Mucosa of rectum (tissue), 2 donors: ENCODE measurements around the gene LPGAT1.

Source experiments
- H3K27ac ChIP-seq, 2 donors: one replicate each; pipeline ENCODE4 v1.7.0; 2013; ENCODE audit warnings: inconsistent platforms in 2 of 2, low read depth in 2 of 2, low read length in 2 of 2
- H3K27me3 ChIP-seq, 2 donors: one replicate each; pipeline ENCODE4 v1.7.0; 2013; ENCODE audit warnings: low read length in 2 of 2; ENCODE audit not compliant: control insufficient read depth in 2 of 2, insufficient read depth in 2 of 2
- H3K36me3 ChIP-seq, 2 donors: one replicate each; pipeline ENCODE4 v1.7.0; 2013; ENCODE audit warnings: low read length in 2 of 2; ENCODE audit not compliant: control insufficient read depth in 2 of 2, insufficient read depth in 2 of 2
- H3K4me1 ChIP-seq, 2 donors: one replicate each; pipeline ENCODE4 v1.7.0; 2013; ENCODE audit warnings: low read length in 2 of 2, mild to moderate bottlenecking in 1 of 2; ENCODE audit not compliant: control insufficient read depth in 2 of 2, insufficient read depth in 2 of 2
- H3K4me3 ChIP-seq, 2 donors: one replicate each; pipeline ENCODE4 v1.7.0; 2013; ENCODE audit warnings: low read length in 2 of 2
- H3K9ac ChIP-seq, 2 donors: one replicate each; pipeline ENCODE4 v1.7.0; 2013; ENCODE audit warnings: low read length in 2 of 2, low read depth in 1 of 2, mild to moderate bottlenecking in 1 of 2
- H3K9me3 ChIP-seq, 2 donors: one replicate each; pipeline ENCODE4 v1.7.0; 2013; ENCODE audit warnings: low read length in 2 of 2; ENCODE audit not compliant: control insufficient read depth in 2 of 2
- donor health status: healthy.
- donor health status: Normal muscosa, but diverticular disease.

Gene LPGAT1

GRCh38 chr1:211750599-211750998 lies 80.0 kb downstream of the LPGAT1 start:
- no peak overlapping the region for H3K9ac ChIP-seq
- H3K9me3 ChIP-seq, result no peaks in the 10 kb centered on the region
- H3K4me3 ChIP-seq, result no peak overlapping the region
- H3K27me3 ChIP-seq, result no peaks in the 10 kb centered on the region
- no peaks in the 10 kb centered on the region for H3K4me1 ChIP-seq
- peaks cover 6 to 10% of the 10 kb centered on the region in 2 donors for H3K36me3 ChIP-seq
- H3K27ac ChIP-seq, result no peak overlapping the region

DNA sequence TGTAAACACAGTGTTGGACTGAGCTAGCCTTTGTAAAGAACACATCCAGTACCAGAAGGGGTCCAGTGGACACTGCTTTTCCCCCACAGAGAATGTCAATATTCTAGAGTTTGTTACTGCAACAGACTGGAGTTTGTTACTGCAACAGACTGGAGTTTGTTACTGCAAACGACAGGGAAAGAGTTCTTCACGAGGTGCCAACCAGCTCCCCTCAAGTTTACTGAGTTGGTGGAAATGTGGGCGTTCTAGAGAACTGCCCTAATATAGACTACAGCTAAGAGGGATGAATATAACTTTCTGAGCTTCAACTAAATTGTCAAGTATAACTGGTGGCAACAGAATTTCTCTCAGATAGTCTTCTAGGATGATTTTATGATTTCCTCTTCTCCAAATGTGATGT lies 81.3 kb downstream of the LPGAT1 start:
- Histone ChIP-seq H3K4me3 (no peak overlapping the region), H3K9ac (no peak overlapping the region), H3K36me3 (peaks cover 6 to 10% of the 10 kb centered on the region in 2 donors), H3K4me1 (no peaks in the 10 kb centered on the region), H3K27me3 (no peaks in the 10 kb centered on the region), H3K9me3 (no peaks in the 10 kb centered on the region), H3K27ac (no peak overlapping the region)

- H3K27ac ChIP-seq, result no peak overlapping the region
- H3K4me1 ChIP-seq, result no peaks in the 10 kb centered on the region
- no peak overlapping the region for H3K4me3 ChIP-seq
- no peaks in the 10 kb centered on the region for H3K27me3 ChIP-seq
- no peak overlapping the region for H3K9ac ChIP-seq
- peaks cover 6 to 10% of the 10 kb centered on the region in 2 donors for H3K36me3 ChIP-seq
- no peaks in the 10 kb centered on the region for H3K9me3 ChIP-seq
Observed at GRCh38 chr1:211748810-211749209, 81.8 kb downstream of the LPGAT1 start.

GRCh38 chr1:211742889-211743529 lies 87.6 kb downstream of the LPGAT1 start:
- no peak overlapping the region for H3K4me3 ChIP-seq
- no peaks in the 10 kb centered on the region for H3K4me1 ChIP-seq
- no peaks in the 10 kb centered on the region for H3K9me3 ChIP-seq
- no peaks in the 10 kb centered on the region for H3K36me3 ChIP-seq
- no peaks in the 10 kb centered on the region for H3K27me3 ChIP-seq
- H3K9ac ChIP-seq, result no peak overlapping the region
- no peak overlapping the region for H3K27ac ChIP-seq

GRCh38 chr1:211742272-211742671 lies 88.3 kb downstream of the LPGAT1 start:
- Histone ChIP-seq H3K4me1 (no peaks in the 10 kb centered on the region), H3K27ac (no peak overlapping the region), H3K27me3 (no peaks in the 10 kb centered on the region), H3K4me3 (no peak overlapping the region), H3K36me3 (no peaks in the 10 kb centered on the region), H3K9ac (no peak overlapping the region), H3K9me3 (no peaks in the 10 kb centered on the region)

GRCh38 chr1:211741788-211742187 lies 88.8 kb downstream of the LPGAT1 start:
- no peak overlapping the region for H3K9ac ChIP-seq
- H3K4me3 ChIP-seq, result no peak overlapping the region
- no peaks in the 10 kb centered on the region for H3K27me3 ChIP-seq
- H3K4me1 ChIP-seq, result no peaks in the 10 kb centered on the region
- no peak overlapping the region for H3K27ac ChIP-seq
- H3K9me3 ChIP-seq, result no peaks in the 10 kb centered on the region
- H3K36me3 ChIP-seq, result no peaks in the 10 kb centered on the region

GRCh38 chr1:211741116-211741515 lies 89.4 kb downstream of the LPGAT1 start:
- Histone ChIP-seq H3K27ac (no peak overlapping the region), H3K27me3 (no peaks in the 10 kb centered on the region), H3K4me3 (no peak overlapping the region), H3K36me3 (no peaks in the 10 kb centered on the region), H3K9me3 (no peaks in the 10 kb centered on the region), H3K9ac (no peak overlapping the region), H3K4me1 (no peaks in the 10 kb centered on the region)

DNA sequence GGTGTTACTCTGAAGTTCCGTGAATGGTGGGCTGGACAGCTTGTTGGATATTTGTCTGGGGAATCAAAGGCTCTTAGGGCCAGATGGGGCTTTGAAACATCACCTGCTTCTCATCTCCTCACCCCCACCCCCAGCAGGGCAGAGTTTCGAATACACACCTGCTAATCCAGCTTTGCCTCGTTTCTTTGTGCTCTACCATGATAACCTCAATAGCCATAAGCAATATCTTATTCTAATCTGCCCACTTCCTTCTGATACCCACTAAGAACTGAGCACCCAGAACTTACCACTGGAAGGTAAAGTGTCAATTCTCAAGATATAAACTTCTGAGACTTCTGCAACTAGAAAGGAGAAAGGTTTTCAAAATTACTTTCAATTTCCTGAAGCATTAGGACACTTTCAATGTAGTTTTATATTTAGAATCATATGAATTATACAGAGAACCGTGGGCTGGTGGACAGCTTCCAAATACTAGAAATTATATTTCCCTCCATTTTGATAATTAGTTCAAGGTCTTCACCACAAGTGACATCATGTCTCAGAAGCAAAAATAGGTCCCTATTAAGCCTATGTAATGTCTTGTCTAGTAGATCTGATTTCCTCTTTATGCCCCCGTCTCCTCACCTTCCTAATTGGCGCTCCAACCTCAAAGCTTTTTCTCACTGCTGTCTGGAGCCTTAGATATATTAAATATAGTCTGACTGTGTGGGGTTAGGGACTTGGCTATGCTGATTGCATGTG lies 90.7 kb downstream of the LPGAT1 start:
- Histone ChIP-seq H3K36me3 (no peaks in the 10 kb centered on the region), H3K9ac (no peak overlapping the region), H3K27ac (no peak overlapping the region), H3K4me3 (no peak overlapping the region), H3K4me1 (peaks cover 3 to 5% of the 10 kb centered on the region in 2 donors), H3K9me3 (no peaks in the 10 kb centered on the region), H3K27me3 (no peaks in the 10 kb centered on the region)

GRCh38 chr1:211738691-211739301 lies 91.8 kb downstream of the LPGAT1 start:
- Histone ChIP-seq H3K9me3 (no peaks in the 10 kb centered on the region), H3K27me3 (no peaks in the 10 kb centered on the region), H3K4me3 (no peak overlapping the region), H3K36me3 (no peaks in the 10 kb centered on the region), H3K9ac (no peak overlapping the region), H3K4me1 (peaks cover 3 to 8% of the 10 kb centered on the region in 2 donors), H3K27ac (no peak overlapping the region)

DNA sequence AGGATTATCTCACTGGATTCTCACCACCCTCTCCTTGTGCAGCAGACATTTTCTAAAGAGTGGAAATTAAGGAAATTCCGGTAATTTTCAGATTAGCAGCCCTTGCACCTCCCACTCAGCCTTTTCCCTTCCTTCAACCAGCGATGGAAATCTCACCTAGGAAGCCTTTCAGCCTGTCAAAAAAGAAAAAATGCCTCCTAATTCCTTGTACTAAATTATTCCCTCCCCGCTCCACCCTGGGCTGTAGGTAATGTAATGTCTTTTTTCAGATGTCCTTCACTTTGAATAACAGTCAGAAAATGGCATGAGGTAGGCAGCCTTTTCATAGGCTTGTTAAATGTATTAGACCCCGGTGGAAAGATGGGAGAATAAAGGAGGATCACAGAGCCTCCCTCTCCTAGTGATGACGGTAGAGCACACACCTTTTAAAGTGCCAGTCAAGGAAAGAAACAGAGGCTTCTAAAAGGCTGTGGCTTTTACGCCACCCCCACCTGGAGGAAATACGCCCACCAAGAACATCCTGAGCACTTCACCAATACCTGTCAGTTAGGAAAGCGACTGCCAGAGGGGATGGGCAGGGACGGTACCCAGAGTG lies 92.4 kb downstream of the LPGAT1 start:
- H3K4me1 ChIP-seq, result peaks cover 3 to 8% of the 10 kb centered on the region in 2 donors
- no peaks in the 10 kb centered on the region for H3K9me3 ChIP-seq
- H3K4me3 ChIP-seq, result no peak overlapping the region
- no peaks in the 10 kb centered on the region for H3K27me3 ChIP-seq
- no peak overlapping the region for H3K9ac ChIP-seq
- H3K36me3 ChIP-seq, result no peaks in the 10 kb centered on the region
- no peak overlapping the region for H3K27ac ChIP-seq
